ENCODE results near the gene STK10.
"Not testable (repeated sequence)": the region's sequence is repeated elsewhere in the genome, so short reads cannot be mapped to it uniquely, and the experiment has no call there.

Gene STK10

DNA sequence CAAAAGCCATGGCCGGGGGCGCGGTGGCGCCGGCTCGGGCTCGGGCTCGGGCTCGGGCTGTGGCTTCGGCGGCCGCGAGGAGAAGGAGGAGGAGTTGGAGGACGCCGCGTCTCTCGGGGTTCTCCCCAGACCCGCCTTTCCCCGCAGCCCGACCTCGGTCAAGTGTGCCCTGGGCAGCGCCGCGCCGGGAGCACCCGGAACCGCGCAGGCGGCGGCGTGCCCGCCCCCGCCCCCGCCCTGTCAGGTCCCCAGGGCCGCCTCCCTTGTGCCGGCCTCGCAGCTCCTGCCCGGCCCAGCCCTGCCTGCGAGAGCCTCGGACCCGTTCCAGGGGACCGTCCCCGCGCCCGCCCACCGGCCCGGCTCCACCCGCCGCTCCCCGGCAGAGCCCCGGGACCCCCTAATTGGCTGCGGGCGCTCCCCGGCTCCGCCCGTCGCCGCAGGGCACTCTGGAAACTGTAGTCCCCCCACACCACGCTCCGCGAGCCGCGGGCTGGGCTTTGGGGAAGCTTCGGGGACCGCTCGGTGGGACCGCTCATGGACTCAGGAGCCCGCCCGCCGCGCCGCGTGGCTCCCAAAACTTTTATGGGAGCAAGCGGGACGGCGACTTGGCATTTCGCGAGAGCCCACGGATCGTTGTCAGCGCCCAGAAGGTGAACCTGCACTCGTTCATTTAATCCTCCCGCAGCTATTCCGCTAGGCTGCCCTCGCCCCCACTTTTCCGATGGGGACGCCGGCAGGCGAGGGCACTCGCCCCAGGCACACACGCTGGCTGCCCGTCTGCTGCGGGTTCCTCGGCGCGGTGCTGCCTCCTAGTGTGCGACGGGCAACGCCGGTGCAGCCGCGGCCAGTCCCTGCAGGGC, at the start of gene STK10:
TSS of gene STK10 (minus strand) at position 192 of the 860 bp plus-strand sequence. CDS start at position 10, 182 bp downstream.
- DNase-seq: peak; percentile 96 to 98 (median 97)

DNA sequence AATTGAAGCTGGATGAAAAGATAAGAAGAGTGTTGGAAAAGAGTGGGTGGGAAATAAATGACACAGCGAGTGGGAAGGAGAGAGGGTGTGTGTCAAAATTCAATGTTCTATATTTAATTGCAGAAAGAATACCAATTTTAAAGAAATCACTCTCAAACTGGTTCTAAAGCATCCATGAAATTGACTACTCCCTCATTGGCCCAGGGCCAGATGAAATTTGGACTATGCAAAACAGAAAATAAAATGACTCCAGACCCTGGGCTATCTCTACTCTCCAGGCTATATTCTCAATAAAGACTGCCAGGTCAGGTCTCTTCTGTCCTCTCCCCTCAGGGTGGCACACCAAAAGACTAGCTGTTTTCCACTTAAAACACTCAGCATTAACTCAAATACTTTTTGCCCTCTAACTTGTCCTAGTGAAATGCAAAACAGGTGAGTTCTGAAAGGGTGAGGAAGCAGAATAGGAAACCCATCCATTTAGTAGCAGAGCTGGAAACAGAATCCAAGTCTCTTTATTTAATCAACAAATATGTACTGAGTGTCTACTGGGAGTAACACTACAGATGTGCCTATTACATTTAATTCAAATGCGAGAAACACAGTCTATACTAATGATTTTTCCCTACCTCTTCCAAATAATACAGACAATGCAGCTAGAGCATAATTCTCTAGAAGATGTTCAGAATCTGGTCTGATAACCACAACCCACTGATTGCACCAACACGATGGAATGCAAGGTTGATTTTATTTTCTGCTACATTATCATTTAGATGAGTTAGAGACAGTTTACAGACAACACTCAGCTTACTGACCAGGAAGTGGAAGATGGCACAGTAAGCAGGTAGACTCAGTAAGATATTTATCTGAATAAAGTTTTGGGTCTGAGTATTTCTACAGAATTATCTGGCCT, 48.1 kb upstream of the STK10 start:
- no peak for DNase-seq

DNA sequence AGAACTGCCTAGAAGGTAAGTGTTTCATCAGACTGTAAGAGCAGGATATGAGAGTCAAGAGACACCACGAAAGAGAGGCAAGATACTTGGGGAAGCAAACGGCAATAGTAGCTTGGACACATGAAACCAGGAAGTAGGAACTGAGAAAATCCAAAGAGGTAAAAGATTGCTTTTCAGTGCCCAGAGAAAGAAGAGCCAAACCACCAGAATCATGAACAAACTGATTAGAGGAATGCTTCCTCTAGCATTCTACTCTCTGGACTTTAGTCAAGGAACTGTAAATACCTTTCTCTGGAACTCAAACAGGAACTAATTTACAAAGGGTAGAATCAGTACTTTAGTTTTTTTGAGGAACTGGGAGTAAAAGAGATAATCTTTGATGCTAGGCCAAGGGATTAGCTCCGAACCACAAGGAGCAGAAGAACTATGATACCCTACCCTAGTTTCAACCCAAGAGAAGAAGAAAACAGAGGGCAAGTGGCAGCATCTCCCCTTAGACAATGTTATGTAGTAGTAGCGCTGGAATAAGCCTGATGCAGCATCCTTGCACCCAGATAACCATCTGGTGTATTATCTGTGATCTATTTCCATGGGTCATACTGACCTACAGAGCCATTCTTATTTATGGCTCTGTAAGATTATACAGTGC, 47.2 kb upstream of the STK10 start:
- DNase-seq: peak; percentile 22 to 33 (median 24)

- DNase-seq: no peak
Observed at GRCh38 chr5:172234031-172234430, 46.0 kb upstream of the STK10 start.

- no peak for DNase-seq
Observed at GRCh38 chr5:172229904-172230303, 41.9 kb upstream of the STK10 start.

- no peak for DNase-seq
Observed at GRCh38 chr5:172224996-172225395, 37.0 kb upstream of the STK10 start.

DNA sequence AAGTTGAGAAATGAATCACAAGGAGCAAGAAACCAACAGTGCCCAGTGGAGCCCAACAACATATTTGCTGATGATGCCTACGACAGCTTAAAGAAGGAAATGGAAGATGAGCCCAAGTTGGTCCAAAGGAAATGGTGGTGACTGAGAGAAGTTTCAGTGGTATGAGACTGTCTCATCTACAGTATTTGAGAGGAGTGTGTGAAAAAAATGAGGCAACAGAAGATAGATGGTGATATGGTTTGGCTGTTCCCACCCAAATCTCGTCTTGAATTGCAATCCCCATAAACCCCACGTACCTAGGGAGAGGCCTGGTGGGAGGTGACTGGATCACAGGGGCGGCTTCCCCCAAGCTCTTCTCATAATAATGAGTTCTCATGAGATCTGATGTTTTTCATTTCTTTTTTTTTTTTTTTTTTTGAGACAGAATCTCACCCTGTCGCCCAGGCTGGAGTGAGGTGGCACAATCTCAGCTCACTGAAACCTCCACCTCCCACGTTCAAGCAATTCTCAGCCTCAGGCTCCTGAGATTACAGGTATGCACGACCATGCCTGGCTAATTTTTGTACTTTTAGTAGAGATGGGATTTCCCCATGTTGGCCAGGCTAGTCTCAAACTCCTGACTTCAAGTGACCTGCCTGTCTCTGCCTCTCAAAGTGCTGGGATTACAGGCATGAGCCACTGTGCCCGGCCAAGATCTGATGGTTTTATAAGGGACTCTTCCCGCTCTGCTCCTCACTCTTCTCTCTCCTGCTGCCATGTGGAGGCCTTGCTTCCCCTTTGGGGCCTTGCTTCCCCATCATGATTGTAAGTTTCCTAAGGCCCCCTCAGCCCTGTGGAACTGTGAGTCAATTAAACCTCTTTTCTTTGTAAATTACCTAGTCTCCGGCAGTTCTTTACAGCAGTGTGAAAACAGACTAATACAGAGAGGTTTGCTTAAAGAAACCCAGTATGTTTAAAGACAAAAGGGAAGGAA, 36.2 kb upstream of the STK10 start:
- DNase-seq: peak in 2 of 3 donors; percentile 24

- no peak for DNase-seq
Observed at GRCh38 chr5:172219296-172219695, 31.3 kb upstream of the STK10 start.

- peak; percentile 33 to 35 (median 33) for DNase-seq
Observed at GRCh38 chr5:172216345-172216744, 28.3 kb upstream of the STK10 start.

GRCh38 chr5:172213126-172213525, 25.1 kb upstream of the STK10 start:
- DNase-seq: no peak

DNA sequence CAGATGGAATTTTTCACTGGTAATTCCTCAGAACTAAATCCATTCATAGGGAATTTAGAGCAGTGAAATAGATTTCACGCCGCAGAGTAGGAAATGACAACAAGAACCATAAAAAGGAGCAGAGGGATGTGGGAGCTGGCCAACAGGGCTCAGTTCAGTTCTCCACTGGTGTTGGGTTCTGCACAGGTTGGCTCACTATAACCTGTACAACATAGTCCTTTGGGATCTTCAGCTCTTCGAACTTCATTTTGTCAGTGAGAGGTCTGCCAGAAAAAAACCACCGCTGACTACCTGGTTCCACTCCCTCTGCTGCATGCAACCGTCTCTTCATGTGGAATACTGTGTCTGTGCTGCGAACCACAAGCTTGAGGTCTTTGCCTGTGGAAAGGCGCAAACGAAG, 23.7 kb upstream of the STK10 start:
- DNase-seq: no peak

DNA sequence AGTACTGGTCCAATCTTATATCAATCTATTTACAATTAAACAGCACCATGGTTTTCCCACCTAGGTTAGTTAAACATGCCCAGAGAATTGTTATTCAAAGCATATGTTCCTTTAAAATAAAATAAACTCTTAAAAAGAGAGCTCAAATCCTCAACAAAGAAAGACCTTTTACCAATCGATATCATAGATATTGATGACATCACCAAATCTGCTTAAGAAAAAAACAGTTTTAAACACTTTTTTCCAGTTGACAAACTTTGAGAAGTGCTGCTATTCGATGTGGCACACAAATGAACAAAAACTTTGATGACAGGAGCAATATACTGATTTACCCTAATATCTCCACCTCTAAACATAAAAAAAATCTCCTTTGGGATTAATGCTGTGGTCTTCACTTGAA, 21.7 kb upstream of the STK10 start:
- DNase-seq: no peak

DNA sequence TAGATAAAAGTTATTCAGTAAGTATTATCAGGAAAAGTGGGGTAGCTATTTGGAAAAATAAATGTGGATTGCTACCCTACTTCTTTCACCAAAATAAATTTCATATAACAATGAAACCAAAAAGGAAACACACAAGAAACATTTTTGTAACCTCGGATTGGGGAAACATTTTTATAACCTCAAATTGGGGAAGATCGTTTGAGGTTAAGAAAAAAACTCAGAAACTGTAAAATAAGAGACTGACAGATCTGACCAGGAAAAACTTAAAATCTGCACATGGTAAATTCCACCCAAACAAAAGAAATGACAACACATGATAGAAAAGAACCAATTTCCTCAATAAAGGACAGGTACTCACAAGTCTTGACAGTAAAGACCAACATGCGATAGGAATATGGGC, 19.5 kb upstream of the STK10 start:
- DNase-seq: no peak

- peak; percentile 28 to 53 (median 50) for DNase-seq
Observed at GRCh38 chr5:172205984-172206383, 18.0 kb upstream of the STK10 start.

GRCh38 chr5:172200476-172200875, 12.5 kb upstream of the STK10 start:
- no peak for DNase-seq

- DNase-seq: peak in 1 of 3 donors; percentile 51
Observed at GRCh38 chr5:172199446-172199845, 11.4 kb upstream of the STK10 start.

- DNase-seq: not testable (repeated sequence)
Observed at GRCh38 chr5:172197775-172198174, 9.8 kb upstream of the STK10 start.

DNA sequence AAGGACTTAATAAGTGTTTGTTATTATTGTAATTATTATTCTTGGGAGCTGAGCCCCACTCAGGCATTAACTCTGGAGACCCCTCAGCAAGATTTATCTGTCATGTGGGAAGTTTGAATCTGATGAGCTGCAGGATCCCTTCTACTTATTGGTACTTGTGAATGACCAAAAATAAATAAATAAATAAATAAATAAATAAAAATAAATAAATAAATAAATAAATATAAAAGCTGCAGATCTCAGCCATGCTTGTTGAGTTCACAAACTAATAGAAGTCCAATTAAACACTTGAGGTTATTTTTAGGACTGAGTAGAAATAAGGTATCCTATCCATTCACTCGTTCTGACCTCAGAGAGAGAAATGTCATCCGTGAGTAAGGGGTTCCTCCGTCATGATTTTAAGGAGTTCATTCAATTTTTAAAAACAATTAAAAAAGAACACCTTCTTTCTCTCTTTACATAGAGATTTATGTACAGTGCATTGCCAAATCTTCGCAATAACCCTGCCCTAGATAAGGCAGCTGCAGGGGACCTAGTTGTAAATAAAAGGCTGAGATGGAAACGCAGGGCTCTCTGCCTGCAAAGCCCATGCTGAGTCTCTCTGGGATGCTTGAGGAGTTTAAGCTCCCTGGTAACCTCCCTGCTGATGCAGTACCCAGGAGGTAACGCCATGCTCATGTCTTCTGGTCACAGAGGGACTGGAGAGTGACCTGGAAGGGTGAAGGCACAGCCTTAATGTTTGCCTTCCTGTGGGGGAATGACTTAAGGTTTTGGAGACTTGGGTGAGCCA, 7.2 kb upstream of the STK10 start:
- no peak for DNase-seq

DNA sequence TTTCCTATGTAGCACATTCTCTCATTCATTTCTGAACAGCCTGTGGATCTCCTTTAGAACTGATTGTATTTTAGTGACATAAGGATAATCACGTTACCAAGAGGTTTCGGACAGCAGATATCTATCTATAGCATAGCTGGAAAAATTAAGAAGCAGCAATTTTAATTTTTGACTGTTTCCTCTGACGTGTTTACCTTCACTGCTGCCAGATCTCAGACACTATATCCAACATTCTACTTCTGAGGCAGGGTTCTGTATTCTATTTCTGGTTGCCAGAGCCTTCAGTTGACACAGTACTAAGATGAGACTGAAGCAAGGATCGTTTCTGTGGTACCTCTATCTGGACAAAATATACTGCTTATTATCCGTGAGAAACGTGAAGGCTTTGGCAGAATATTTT, 5.8 kb upstream of the STK10 start, which contains the start of gene EFCAB9:
TSS of gene EFCAB9 (plus strand) at position 301 of the 400 bp plus-strand sequence. CDS start at position 302, 1 bp downstream.
- DNase-seq: no peak

- DNase-seq: no peak
Observed at GRCh38 chr5:172189693-172190296, 1.8 kb upstream of the STK10 start.
